HepG2 (cell line): ENCODE measurements around the gene ANO2.

Experiments used
- CTCF ChIP-seq: sonication (generic); formaldehyde crosslinking; IDR thresholded peaks from 2 replicates; pipeline ENCODE4 v1.5.0; 2020; ENCODE audit warnings: mild to moderate bottlenecking, missing genetic modification reagents, moderate library complexity
- EZH2 ChIP-seq: conservative IDR thresholded peaks from 2 replicates; pipeline ENCODE4 v1.6.1; 2012; ENCODE audit warnings: mild to moderate bottlenecking, low read depth, low read length, moderate library complexity
- FOXK2 ChIP-seq: fragments of 450-650 bp; IDR thresholded peaks from 2 replicates; pipeline ENCODE4 v1.6.1; 2016
- PBX3 ChIP-seq: sonication (generic); formaldehyde crosslinking; IDR thresholded peaks from 2 replicates; pipeline ENCODE4 v1.8.1; 2023; ENCODE audit warnings: missing genetic modification reagents, inconsistent platforms, borderline replicate concordance
- YY1 ChIP-seq: IDR thresholded peaks from 2 replicates; pipeline ENCODE4 v1.6.1; 2011; ENCODE audit warnings: low read length, low read depth, moderate library complexity, mild to moderate bottlenecking; ENCODE audit not compliant: insufficient read depth, insufficient replicate concordance
- ZNF232 ChIP-seq: sonication (generic); formaldehyde crosslinking; IDR thresholded peaks from 2 replicates; pipeline ENCODE4 v1.4.0; 2020; ENCODE audit warnings: missing genetic modification reagents, borderline replicate concordance
- ZSCAN29 ChIP-seq: sonication (generic); formaldehyde crosslinking; conservative IDR thresholded peaks from 2 replicates; pipeline ENCODE4 v1.4.0; 2020; ENCODE audit warnings: mild to moderate bottlenecking, missing genetic modification reagents

GRCh38 chr12:5705791-5706190 lies 239.3 kb downstream of the ANO2 start:
- TF ChIP-seq YY1 (no peak), ZSCAN29 (CRISPR knock-in tag) (no peak), ZNF232 (CRISPR knock-in tag) (no peak), FOXK2 (no peak), CTCF (CRISPR knock-in tag) (no peak), EZH2 (no peak), PBX3 (no peak)
